ENCODE data around the gene HUS1.

DNA sequence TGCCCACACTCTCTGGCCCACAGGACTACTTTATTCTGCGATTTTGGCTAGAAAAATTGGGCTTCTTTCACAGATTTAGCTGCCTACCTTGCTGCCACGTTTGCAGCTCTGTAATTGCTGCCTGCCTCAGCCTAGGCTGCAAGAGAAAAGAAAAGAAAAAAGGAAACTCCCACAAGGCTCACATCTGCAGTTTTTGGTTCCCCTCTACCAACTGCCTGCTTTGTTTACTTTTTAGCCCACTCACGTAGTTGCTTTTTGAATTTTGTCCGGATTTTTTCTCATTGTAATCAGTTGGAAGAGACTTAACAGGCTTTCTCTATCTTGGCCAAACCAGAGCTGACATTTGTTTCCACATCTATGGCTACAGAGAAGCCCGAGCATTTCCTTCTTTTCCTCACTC lies 25.2 kb upstream of the HUS1 start:
- TF ChIP-seq POLR2A (IDR thresholded peaks at IDR 0.05; ENCODE audit: low read length) = no peak
- no peak for TF ChIP-seq POLR2AphosphoS2 (conservative IDR thresholded peaks at IDR 0.05; ENCODE audit: low read length)
- no peak for TF ChIP-seq RAD21 (conservative IDR thresholded peaks at IDR 0.05 in 1 of 2, IDR thresholded peaks at IDR 0.05 in 1 of 2)

All from A549 (cell line).